ENCODE results near the gene ZFP92.

GRCh38 chrX:153446950-153447580 is 35.8 kb downstream of the ZFP92 start:
- TF ChIP-seq CTCF (IDR thresholded peaks at IDR 0.05) (no peak), POLR2A (IDR thresholded peaks at IDR 0.05) (no peak), POLR2AphosphoS5 (IDR thresholded peaks at IDR 0.05; ENCODE audit: insufficient read depth in 1 of 2, low read depth in 1 of 2) (no peak)
